OCI-LY7 (cell line): ENCODE data around the gene TMEM80.

Experiments
- CTCF ChIP-seq: fragments of 200-600 bp; sonication (generic); conservative IDR thresholded peaks from 2 replicates; pipeline ENCODE4 v1.5.1; 2014; ENCODE audit warnings: mild to moderate bottlenecking, antibody characterized with exemption, low read length, moderate library complexity, mixed read lengths
- EZH2phosphoT487 ChIP-seq: fragments of 200-600 bp; sonication (generic); IDR thresholded peaks from 2 replicates; pipeline ENCODE4 v1.6.1; 2018; ENCODE audit warnings: low read depth, borderline replicate concordance, mild to moderate bottlenecking, mixed run types, antibody characterized with exemption, low read length, moderate library complexity, mixed read lengths

GRCh38 chr11:692824-693414, 2.7 kb upstream of the TMEM80 start:
- TF ChIP-seq CTCF (no peak), EZH2phosphoT487 (no peak)
